Naive thymus-derived CD8-positive, alpha-beta T cell (primary cell): ENCODE results near the gene CRYGA. TPM values are rescaled to one million over a fixed set of nuclear protein-coding genes. Genes with fewer than 3 reads are reported as not detected.
"Not testable (repeated sequence)": the region's sequence is repeated elsewhere in the genome, so short reads cannot be mapped to it uniquely, and the experiment has no call there.

Experiments
- ATAC-seq, 2 donors: fragments of 150-1000 bp; cut with Tn5 transposase in 1 of 2; sonication (Bioruptor Pico), chemical (Tn5 transposase) in 1 of 2; 1 replicate in 1 of 2; 2 replicates in 1 of 2; pipeline ENCODE4 v1.10.0; 2021; ENCODE audit warnings: mild to moderate bottlenecking in 2 of 2, moderate library complexity in 2 of 2
- POLR2A ChIA-PET: fragments of 350-600 bp; sonication (Branson Sonifier 250); formaldehyde crosslinking; loops from one replicate; lab custom pipeline; 2021; ENCODE audit warnings: antibody characterized with exemption; lab: Charles Lee
- DNase-seq, 10 donors: peaks; one replicate each; pipeline versions ENCODE4 v3.0.0 to v3.0.0-alpha.2; 2020 to 2022
- H3K27ac Mint-ChIP-seq, 10 donors: one replicate each; pipeline ENCODE4 v1.8.0; 2020 to 2022; ENCODE audit warnings: mild to moderate bottlenecking in 10 of 10, mixed read lengths in 10 of 10, moderate library complexity in 4 of 10, inconsistent platforms in 1 of 10
- H3K27me3 Mint-ChIP-seq, 5 donors: one replicate each; pipeline ENCODE4 v1.8.0; 2021 to 2022; ENCODE audit warnings: mixed read lengths in 5 of 5
- H3K36me3 Mint-ChIP-seq, 3 donors: one replicate each; pipeline ENCODE4 v1.8.0; 2020 to 2022; ENCODE audit warnings: mixed read lengths in 3 of 3, mild to moderate bottlenecking in 2 of 3, inconsistent platforms in 1 of 3
- H3K4me1 Mint-ChIP-seq, 4 donors: one replicate each; pipeline ENCODE4 v1.8.0; 2021 to 2022; ENCODE audit warnings: mixed read lengths in 4 of 4
- H3K4me3 Mint-ChIP-seq, 10 donors: one replicate each; pipeline ENCODE4 v1.8.0; 2020 to 2022; ENCODE audit warnings: mild to moderate bottlenecking in 10 of 10, mixed read lengths in 10 of 10, moderate library complexity in 6 of 10, inconsistent platforms in 1 of 10
- H3K9me3 Mint-ChIP-seq, 9 donors: one replicate each; pipeline ENCODE4 v1.8.0; 2020 to 2022; ENCODE audit warnings: mixed read lengths in 9 of 9, mild to moderate bottlenecking in 3 of 9, inconsistent platforms in 1 of 9, moderate library complexity in 1 of 9
- polyA plus RNA-seq, 3 donors: library from polyadenylated mRNA; unstranded; fragments of 300-500 nt; fragmentation: Illumina TruSeq; gene quantifications; one replicate each; pipeline ENCODE4 v1.2.3, GENCODE V29; 2021
- total RNA-seq, 8 experiments: library from RNA in 2 of 8; stranded (reverse) in 2 of 8; gene quantifications; one replicate each; pipeline ENCODE4 v1.2.3 and lab custom pipeline; 2021 to 2026

The CRYGA gene
- total and polyA plus RNA-seq, 5 experiments from 2014 or later = not detected

DNA sequence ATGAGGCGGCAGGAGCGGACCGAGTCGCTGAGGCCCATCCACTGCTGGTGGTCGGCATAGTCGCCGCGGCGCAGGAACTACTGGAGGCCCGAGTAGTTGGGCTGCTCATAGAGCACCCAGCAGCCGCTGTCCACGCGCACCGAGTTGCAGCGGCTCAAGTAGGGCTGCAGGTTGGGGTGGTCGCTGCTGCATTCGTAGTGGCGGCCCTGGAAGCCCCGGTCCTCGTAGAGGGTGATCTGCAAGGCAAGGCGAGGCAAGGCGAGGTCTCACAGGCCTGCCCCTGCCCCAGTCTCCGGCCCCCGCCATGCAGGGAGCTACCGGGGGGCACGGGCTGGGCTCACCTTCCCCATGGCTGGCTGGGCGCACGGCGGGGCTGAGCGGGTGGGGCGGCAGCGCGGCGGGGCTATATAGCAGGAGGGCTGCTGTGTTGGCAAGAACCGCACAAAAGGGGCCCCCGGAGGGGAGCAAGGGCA lies 51.1 kb downstream of the CRYGA start:
- H3K4me1 Mint-ChIP-seq, ATAC-seq, H3K27ac Mint-ChIP-seq, H3K4me3 Mint-ChIP-seq, H3K36me3 Mint-ChIP-seq, DNase-seq, H3K9me3 Mint-ChIP-seq, POLR2A ChIA-PET: not testable (repeated sequence)
- peaks cover 0 to 37% (median 0%) of the 10 kb centered on the region in 5 donors for H3K27me3 Mint-ChIP-seq

Other genes starting within 250 kb of the CRYGA start
- gene PLEKHM3, start 138.1 kb downstream of the CRYGA start, total RNA-seq = 10 to 100 TPM; 13.7 to 16.5 TPM
- gene PLEKHM3, start 138.1 kb downstream of the CRYGA start, polyA plus RNA-seq = 1 to 10 TPM; 2.5 to 3.4 (median 3.4) TPM
- gene CRYGD, start 39.1 kb downstream of the CRYGA start, total RNA-seq = not detected
- gene CRYGD, start 39.1 kb downstream of the CRYGA start, polyA plus RNA-seq = not detected
- not detected for gene CRYGC, start 33.8 kb downstream of the CRYGA start, total RNA-seq
- not detected for gene CRYGC, start 33.8 kb downstream of the CRYGA start, polyA plus RNA-seq
- not detected for gene CRYGB, start 17.4 kb downstream of the CRYGA start, total RNA-seq
- not detected for gene CRYGB, start 17.4 kb downstream of the CRYGA start, polyA plus RNA-seq
- gene C2orf80, start 26.4 kb upstream of the CRYGA start, total RNA-seq = not detected
- not detected for gene C2orf80, start 26.4 kb upstream of the CRYGA start, polyA plus RNA-seq
- gene IDH1, start 91.5 kb upstream of the CRYGA start, total RNA-seq = 10 to 100 TPM; 20.0 to 20.8 TPM
- 1 to 10 TPM; 2.6 to 5.5 (median 3.8) TPM for gene IDH1, start 91.5 kb upstream of the CRYGA start, polyA plus RNA-seq
- gene PIKFYVE, start 102.7 kb upstream of the CRYGA start, total RNA-seq = 10 to 100 TPM; 50.6 to 51.2 TPM
- gene PIKFYVE, start 102.7 kb upstream of the CRYGA start, polyA plus RNA-seq = 1 to 10 TPM; 5.3 to 6.6 (median 5.4) TPM
- gene PTH2R, start 243.2 kb upstream of the CRYGA start, total RNA-seq = under 1 TPM in 1 of 2 experiments, not detected in 1; 0.25 TPM
- under 1 TPM in 1 of 3 donors, not detected in 2; 0.09 TPM for gene PTH2R, start 243.2 kb upstream of the CRYGA start, polyA plus RNA-seq